Smooth muscle cell (in vitro differentiated cells): Measurements from ENCODE around the gene WDFY2. TPM values are rescaled to one million over a fixed set of nuclear protein-coding genes. Genes with fewer than 3 reads are reported as not detected.
"Not testable (repeated sequence)": the region's sequence is repeated elsewhere in the genome, so short reads cannot be mapped to it uniquely, and the experiment has no call there.

ENCODE experiments used
- DNase-seq: peaks from one replicate; lab custom pipeline; 2025; ENCODE audit not compliant: unreplicated experiment; lab: John Stamatoyannopoulos, UW
- H2AFZ ChIP-seq: fragments of 200-600 bp; sonication (generic); 2 replicates; pipeline ENCODE4 v1.6.0; 2016; ENCODE audit warnings: antibody characterized with exemption, low read depth, mild to moderate bottlenecking
- H3F3A ChIP-seq: fragments of 200-600 bp; sonication (generic); 2 replicates; pipeline ENCODE4 v1.6.0; 2017; ENCODE audit warnings: antibody characterized with exemption, low read depth
- H3K27ac ChIP-seq: fragments of 200-600 bp; sonication (generic); 2 replicates; pipeline ENCODE4 v1.5.1; 2016; ENCODE audit warnings: low read depth, mild to moderate bottlenecking
- H3K27me3 ChIP-seq: fragments of 200-600 bp; sonication (generic); 2 replicates; pipeline ENCODE4 v1.6.1; 2016; ENCODE audit warnings: low read depth, mild to moderate bottlenecking
- H3K36me3 ChIP-seq: fragments of 200-600 bp; sonication (generic); 2 replicates; pipeline ENCODE4 v1.5.1; 2016; ENCODE audit warnings: low read depth
- H3K4me1 ChIP-seq: fragments of 200-600 bp; sonication (generic); 2 replicates; pipeline ENCODE4 v1.5.1; 2016; ENCODE audit warnings: low read depth
- H3K4me2 ChIP-seq: fragments of 200-600 bp; sonication (generic); 2 replicates; pipeline ENCODE4 v1.6.0; 2016; ENCODE audit warnings: mild to moderate bottlenecking
- H3K4me3 ChIP-seq: fragments of 200-600 bp; sonication (generic); 2 replicates; pipeline ENCODE4 v1.5.1; 2016; ENCODE audit warnings: mild to moderate bottlenecking
- H3K79me2 ChIP-seq: fragments of 200-600 bp; sonication (generic); 2 replicates; pipeline ENCODE4 v1.6.0; 2016; ENCODE audit warnings: low read depth, mild to moderate bottlenecking
- H3K9ac ChIP-seq: fragments of 200-600 bp; sonication (generic); 2 replicates; pipeline ENCODE4 v1.6.0; 2016; ENCODE audit warnings: low read depth
- H3K9me3 ChIP-seq: fragments of 200-600 bp; sonication (generic); replicated peaks from 2 replicates; pipeline ENCODE4 v1.5.1; 2016; ENCODE audit warnings: low read depth
- H4K20me1 ChIP-seq: fragments of 200-600 bp; sonication (generic); 2 replicates; pipeline ENCODE4 v1.6.0; 2016; ENCODE audit warnings: low read depth
- CTCF ChIP-seq: fragments of 200-600 bp; sonication (generic); IDR thresholded peaks from 2 replicates; pipeline ENCODE4 v1.5.1; 2017; ENCODE audit warnings: borderline replicate concordance, mild to moderate bottlenecking, antibody characterized with exemption; ENCODE audit not compliant: insufficient read depth, poor library complexity, severe bottlenecking
- WGBS: methylation state at CpG from one replicate; pipeline ENCODE4 v1.1.7; 2016; ENCODE audit warnings: low lambda C conversion rate; 5-methylcytosine and 5-hydroxymethylcytosine counted together
- polyA plus RNA-seq: library from polyadenylated mRNA; unstranded; fragments of >200 nt; fragmentation: Nextera tagmentation; extraction: Ambion mirVana; gene quantifications from 2 replicates; pipeline ENCODE4 v1.2.1, GENCODE V29; 2016
- total RNA-seq: library from RNA; depleted of rRNA; stranded (reverse); fragments of >200 nt; gene quantifications from 2 replicates; pipeline ENCODE4 v1.2.3, GENCODE V29; 2014

Gene WDFY2
- total and polyA plus RNA-seq, 2 experiments from 2014 or later, result 6.6 to 13.7 TPM

- no peak for DNase-seq
- peak overlapping the region; percentile 97 for H3K27ac ChIP-seq
- no peak overlapping the region for H2AFZ ChIP-seq
- H3K36me3 ChIP-seq, result no peaks in the 10 kb centered on the region
- peak overlapping the region; percentile 71 for H3K9ac ChIP-seq
- TF ChIP-seq CTCF, result no peak
- H3K27me3 ChIP-seq, result no peaks in the 10 kb centered on the region
- WGBS, result 83% methylated on average over 10 of the region's 10 CpGs
- peak overlapping the region; percentile 72 for H3K4me2 ChIP-seq
- H4K20me1 ChIP-seq, result peaks cover 5% of the 10 kb centered on the region
- peaks cover 48% of the 10 kb centered on the region for H3K79me2 ChIP-seq
- H3K4me1 ChIP-seq, result peaks cover 32% of the 10 kb centered on the region
- H3K4me3 ChIP-seq, result no peak overlapping the region
- H3K9me3 ChIP-seq, result no peaks in the 10 kb centered on the region
- H3F3A ChIP-seq, result peaks cover 11% of the 10 kb centered on the region
Measured at GRCh38 chr13:51645761-51646670, 61.8 kb downstream of the WDFY2 start.

GRCh38 chr13:51647067-51647466 lies 62.8 kb downstream of the WDFY2 start:
- H2AFZ ChIP-seq, result no peak overlapping the region
- H3K4me2 ChIP-seq, result no peak overlapping the region
- no peak overlapping the region for H3K9ac ChIP-seq
- TF ChIP-seq CTCF, result no peak
- H3K79me2 ChIP-seq, result peaks cover 53% of the 10 kb centered on the region
- H3K36me3 ChIP-seq, result no peaks in the 10 kb centered on the region
- no peak overlapping the region for H3K27ac ChIP-seq
- H3F3A ChIP-seq, result peaks cover 11% of the 10 kb centered on the region
- no peak for DNase-seq
- H3K4me3 ChIP-seq, result no peak overlapping the region
- WGBS, result 93% methylated on average over 4 of the region's 4 CpGs
- peaks cover 32% of the 10 kb centered on the region for H3K4me1 ChIP-seq
- H3K9me3 ChIP-seq, result no peaks in the 10 kb centered on the region
- peaks cover 5% of the 10 kb centered on the region for H4K20me1 ChIP-seq
- no peaks in the 10 kb centered on the region for H3K27me3 ChIP-seq

GRCh38 chr13:51652193-51652592 lies 67.9 kb downstream of the WDFY2 start:
- peaks cover 67% of the 10 kb centered on the region for H3K79me2 ChIP-seq
- H3K9me3 ChIP-seq, H3K4me3 ChIP-seq, H3K27me3 ChIP-seq, H3K9ac ChIP-seq, H4K20me1 ChIP-seq, H2AFZ ChIP-seq, H3K4me1 ChIP-seq, H3K36me3 ChIP-seq, H3K4me2 ChIP-seq, H3F3A ChIP-seq, H3K27ac ChIP-seq, DNase-seq: not testable (repeated sequence)
- 93% methylated on average over 3 of the region's 3 CpGs for WGBS

GRCh38 chr13:51659276-51660127 lies 75.2 kb downstream of the WDFY2 start:
- no peak for TF ChIP-seq CTCF
- no peaks in the 10 kb centered on the region for H3K9me3 ChIP-seq
- H3K4me3 ChIP-seq, result no peak overlapping the region
- H2AFZ ChIP-seq, result no peak overlapping the region
- H3K4me2 ChIP-seq, result no peak overlapping the region
- no peak overlapping the region for H3K27ac ChIP-seq
- peaks cover 3% of the 10 kb centered on the region for H4K20me1 ChIP-seq
- 95% methylated on average over 6 of the region's 6 CpGs for WGBS
- no peak overlapping the region for H3K9ac ChIP-seq
- H3K79me2 ChIP-seq, result peaks cover 42% of the 10 kb centered on the region
- H3K4me1 ChIP-seq, result no peaks in the 10 kb centered on the region
- H3K27me3 ChIP-seq, result no peaks in the 10 kb centered on the region
- peaks cover 4% of the 10 kb centered on the region for H3K36me3 ChIP-seq
- H3F3A ChIP-seq, result no peaks in the 10 kb centered on the region
- no peak for DNase-seq
